GM18873 (cell line): ENCODE data around the gene EPOP.

ENCODE experiments used
- ATAC-seq: cut with Tn5 transposase; IDR thresholded peaks from one replicate; pipeline ENCODE4 v1.9.1; 2021; ENCODE audit warnings: mild to moderate bottlenecking, moderate library complexity, moderate number of reproducible peaks; ENCODE audit not compliant: unreplicated experiment, low FRiP score

Gene EPOP

GRCh38 chr17:38676706-38677504 is 2.1 kb upstream of the EPOP start:
- ATAC-seq, result no peak

GRCh38 chr17:38674014-38674748 is 576 bp downstream of the EPOP start:
- ATAC-seq, result no peak

GRCh38 chr17:38673707-38674013 is 1.1 kb downstream of the EPOP start:
- no peak for ATAC-seq

- ATAC-seq, result no peak
Measured at GRCh38 chr17:38672788-38673706, 1.7 kb downstream of the EPOP start.

- no peak for ATAC-seq
Measured at GRCh38 chr17:38671939-38672720, 2.6 kb downstream of the EPOP start.

GRCh38 chr17:38669520-38669919 is 5.2 kb downstream of the EPOP start:
- no peak for ATAC-seq

GRCh38 chr17:38667787-38668122 is 7.0 kb downstream of the EPOP start:
- no peak for ATAC-seq

GRCh38 chr17:38667099-38667786 is 7.5 kb downstream of the EPOP start:
- ATAC-seq, result no peak

- no peak for ATAC-seq
Measured at GRCh38 chr17:38663964-38664644, 10.7 kb downstream of the EPOP start.

GRCh38 chr17:38663125-38663751 is 11.5 kb downstream of the EPOP start:
- ATAC-seq, result no peak

GRCh38 chr17:38660097-38661025 is 14.4 kb downstream of the EPOP start:
- ATAC-seq, result no peak

GRCh38 chr17:38659415-38659814 is 15.3 kb downstream of the EPOP start:
- ATAC-seq, result no peak

- no peak for ATAC-seq
Measured at GRCh38 chr17:38658741-38659345, 15.9 kb downstream of the EPOP start.

GRCh38 chr17:38657824-38658740 is 16.7 kb downstream of the EPOP start:
- ATAC-seq, result no peak

- no peak for ATAC-seq
Measured at GRCh38 chr17:38656959-38657823, 17.6 kb downstream of the EPOP start.
